CD4-positive, CD25-positive, alpha-beta regulatory T cell (primary cell): ENCODE measurements around the gene VAV3. TPM values are rescaled to one million over a fixed set of nuclear protein-coding genes. Genes with fewer than 3 reads are reported as not detected.
A peak's percentile ranks its signal among the peaks of the same experiment; 100 is the strongest.
"Not testable (repeated sequence)": the region's sequence is repeated elsewhere in the genome, so short reads cannot be mapped to it uniquely, and the experiment has no call there.

Source experiments
- ATAC-seq, 2 donors: fragments of 150-1000 bp; cut with Tn5 transposase; one replicate each; pipeline ENCODE4 v1.10.0; 2021; ENCODE audit warnings: low read depth in 2 of 2, moderate number of reproducible peaks in 2 of 2, moderate library complexity in 1 of 2
- DNase-seq, 3 donors: peaks; one replicate each; pipeline versions ENCODE4 v3.0.0 to v3.0.0-alpha.2; 2012 to 2022; ENCODE audit warnings: mixed read lengths in 1 of 3
- H3K27ac ChIP-seq: one replicate; pipeline ENCODE4 v1.7.0; 2013; ENCODE audit warnings: mild to moderate bottlenecking, low read length; ENCODE audit not compliant: insufficient read depth, poor library complexity, severe bottlenecking
- H3K27me3 ChIP-seq: one replicate; pipeline ENCODE4 v1.7.0; 2013; ENCODE audit warnings: low read length; ENCODE audit not compliant: control insufficient read depth, insufficient read depth
- H3K36me3 ChIP-seq: one replicate; pipeline ENCODE4 v1.7.0; 2013; ENCODE audit warnings: mild to moderate bottlenecking, low read length, moderate library complexity; ENCODE audit not compliant: control insufficient read depth, insufficient read depth
- H3K4me1 ChIP-seq: 2 replicates; pipeline ENCODE4 v1.7.0; 2013; ENCODE audit warnings: mild to moderate bottlenecking, low read length; ENCODE audit not compliant: insufficient read depth, control insufficient read depth, poor library complexity, severe bottlenecking
- H3K4me3 ChIP-seq: one replicate; pipeline ENCODE4 v1.7.0; 2013; ENCODE audit warnings: low read depth, mild to moderate bottlenecking, low read length, moderate library complexity
- H3K9me3 ChIP-seq, 2 experiments: 1 replicate in 1 of 2; 2 replicates in 1 of 2; pipeline ENCODE4 v1.7.0; 2013; ENCODE audit warnings: low read length in 2 of 2, mild to moderate bottlenecking in 1 of 2, moderate library complexity in 1 of 2; ENCODE audit not compliant: control insufficient read depth in 2 of 2
- H3K27ac Mint-ChIP-seq, 3 donors: one replicate each; pipeline ENCODE4 v1.8.0; 2020 to 2022; ENCODE audit warnings: mild to moderate bottlenecking in 3 of 3, mixed read lengths in 3 of 3, moderate library complexity in 2 of 3
- H3K27me3 Mint-ChIP-seq: one replicate; pipeline ENCODE4 v1.8.0; 2022; ENCODE audit warnings: mild to moderate bottlenecking, mixed read lengths
- H3K36me3 Mint-ChIP-seq: one replicate; pipeline ENCODE4 v1.8.0; 2020; ENCODE audit warnings: mixed read lengths
- H3K4me1 Mint-ChIP-seq, 4 donors: one replicate each; pipeline ENCODE4 v1.8.0; 2020 to 2022; ENCODE audit warnings: mixed read lengths in 4 of 4, mild to moderate bottlenecking in 1 of 4
- H3K4me3 Mint-ChIP-seq, 4 donors: one replicate each; pipeline ENCODE4 v1.8.0; 2020 to 2022; ENCODE audit warnings: mild to moderate bottlenecking in 4 of 4, mixed read lengths in 4 of 4, moderate library complexity in 3 of 4
- H3K9me3 Mint-ChIP-seq, 7 donors: one replicate each; pipeline ENCODE4 v1.8.0; 2020 to 2022; ENCODE audit warnings: mixed read lengths in 7 of 7, mild to moderate bottlenecking in 3 of 7, moderate library complexity in 2 of 7
- polyA plus RNA-seq, 4 donors: library from polyadenylated mRNA; unstranded; fragments of 300-500 nt; fragmentation: Illumina TruSeq; gene quantifications; one replicate each; pipeline ENCODE4 v1.2.3, GENCODE V29; 2021
- total RNA-seq: library from RNA; stranded (reverse); gene quantifications from one replicate; pipeline ENCODE4 v1.2.3, GENCODE V29; 2022

Gene VAV3
- total and polyA plus RNA-seq, 5 donors from 2014 or later: 6.2 to 21.5 (median 11.1) TPM

GRCh38 chr1:107760065-107760464 is 204.9 kb downstream of the VAV3 start:
- H3K4me1 Mint-ChIP-seq: peaks cover 0 to 2% (median 0%) of the 10 kb centered on the region in 4 donors
- H3K4me3 Mint-ChIP-seq: no peak overlapping the region
- Histone ChIP-seq H3K27me3 (no peaks in the 10 kb centered on the region), H3K9me3 (no peaks in the 10 kb centered on the region), H3K4me3 (no peak overlapping the region), H3K4me1 (no peaks in the 10 kb centered on the region), H3K27ac (no peak overlapping the region), H3K36me3 (peaks cover 13% of the 10 kb centered on the region)
- ATAC-seq: no peak
- H3K9me3 Mint-ChIP-seq: no peaks in the 10 kb centered on the region
- no peak overlapping the region for H3K27ac Mint-ChIP-seq
- no peak for DNase-seq
- H3K36me3 Mint-ChIP-seq: peaks cover 13% of the 10 kb centered on the region
- no peaks in the 10 kb centered on the region for H3K27me3 Mint-ChIP-seq

- Histone ChIP-seq H3K9me3 (no peaks in the 10 kb centered on the region), H3K4me3 (no peak overlapping the region), H3K27ac (no peak overlapping the region), H3K36me3 (peaks cover 9% of the 10 kb centered on the region), H3K4me1 (no peaks in the 10 kb centered on the region), H3K27me3 (no peaks in the 10 kb centered on the region)
- Mint-ChIP-seq H3K4me3 (no peak overlapping the region), H3K36me3 (peaks cover 36% of the 10 kb centered on the region), H3K27me3 (no peaks in the 10 kb centered on the region), H3K4me1 (peaks cover 0 to 5% (median 3%) of the 10 kb centered on the region in 4 donors), H3K9me3 (no peaks in the 10 kb centered on the region), H3K27ac (no peak overlapping the region)
- no peak for ATAC-seq
- peak in 1 of 3 donors; percentile 45 for DNase-seq
Observed at GRCh38 chr1:107750364-107750959, 214.5 kb downstream of the VAV3 start.

DNA sequence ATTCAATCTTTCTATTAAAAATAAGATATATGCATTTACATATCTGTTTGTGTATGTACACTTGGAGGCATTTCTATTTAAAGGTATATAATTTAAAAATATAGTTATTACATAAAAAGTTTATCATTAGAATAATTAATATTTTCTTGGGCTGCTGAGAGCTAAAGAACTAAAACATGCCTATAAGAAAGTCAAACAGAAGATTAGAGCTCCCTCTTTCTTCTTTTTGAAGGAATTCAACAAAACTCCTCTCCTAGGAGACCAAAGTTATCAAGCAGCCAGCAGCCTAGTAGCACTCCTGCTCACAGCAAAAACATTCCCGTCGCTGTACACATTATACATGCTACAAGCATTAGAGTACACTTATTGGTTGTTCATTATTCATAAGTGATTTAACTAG is 216.4 kb downstream of the VAV3 start:
- no peak overlapping the region for H3K27ac ChIP-seq
- ATAC-seq (no peak), DNase-seq (no peak)
- Mint-ChIP-seq H3K4me1 (peaks cover 0 to 5% (median 3%) of the 10 kb centered on the region in 4 donors), H3K27ac (no peak overlapping the region), H3K9me3 (no peaks in the 10 kb centered on the region), H3K36me3 (peaks cover 21% of the 10 kb centered on the region), H3K27me3 (no peaks in the 10 kb centered on the region), H3K4me3 (no peak overlapping the region)
- no peaks in the 10 kb centered on the region for H3K36me3 ChIP-seq
- H3K4me3 ChIP-seq: no peak overlapping the region
- no peaks in the 10 kb centered on the region for H3K27me3 ChIP-seq
- H3K4me1 ChIP-seq: no peaks in the 10 kb centered on the region
- no peaks in the 10 kb centered on the region for H3K9me3 ChIP-seq

- Mint-ChIP-seq H3K4me1 (peaks cover 0 to 12% (median 4%) of the 10 kb centered on the region in 4 donors), H3K27ac (no peak overlapping the region), H3K9me3 (peaks cover 0 to 1% (median 0%) of the 10 kb centered on the region in 7 donors), H3K36me3 (peaks cover 16% of the 10 kb centered on the region), H3K4me3 (no peak overlapping the region), H3K27me3 (no peaks in the 10 kb centered on the region)
- Histone ChIP-seq H3K27ac (no peak overlapping the region), H3K9me3 (no peaks in the 10 kb centered on the region), H3K4me1 (no peaks in the 10 kb centered on the region), H3K36me3 (peaks cover 12% of the 10 kb centered on the region), H3K27me3 (no peaks in the 10 kb centered on the region), H3K4me3 (no peak overlapping the region)
- ATAC-seq (no peak), DNase-seq (no peak)
Observed at GRCh38 chr1:107741242-107741641, 223.7 kb downstream of the VAV3 start.

DNA sequence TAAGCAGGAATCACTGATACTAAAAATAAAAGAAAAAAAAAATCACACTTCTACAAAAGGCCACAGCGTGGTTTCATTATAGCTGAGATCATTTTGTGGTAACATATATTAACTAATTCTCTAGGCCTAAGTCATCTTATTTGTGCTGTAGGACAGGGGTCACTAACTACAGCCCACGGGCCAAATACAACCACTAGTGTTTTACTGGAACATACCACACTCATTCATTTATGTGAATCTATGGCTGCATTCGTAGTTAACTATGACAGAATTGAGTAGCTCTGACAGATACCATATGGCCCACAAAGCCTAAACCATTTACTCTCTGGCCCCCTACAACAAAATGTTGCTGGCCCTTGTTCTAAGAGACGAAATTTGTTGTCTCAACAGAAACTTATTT is 224.4 kb downstream of the VAV3 start:
- Mint-ChIP-seq H3K27me3 (no peaks in the 10 kb centered on the region), H3K36me3 (peaks cover 16% of the 10 kb centered on the region), H3K27ac (no peak overlapping the region), H3K9me3 (peaks cover 0 to 1% (median 0%) of the 10 kb centered on the region in 7 donors), H3K4me1 (peaks cover 0 to 12% (median 4%) of the 10 kb centered on the region in 4 donors), H3K4me3 (no peak overlapping the region)
- no peaks in the 10 kb centered on the region for H3K9me3 ChIP-seq
- H3K4me1 ChIP-seq: no peaks in the 10 kb centered on the region
- no peaks in the 10 kb centered on the region for H3K27me3 ChIP-seq
- H3K4me3 ChIP-seq: no peak overlapping the region
- H3K36me3 ChIP-seq: peaks cover 12% of the 10 kb centered on the region
- no peak for ATAC-seq
- DNase-seq: no peak
- no peak overlapping the region for H3K27ac ChIP-seq

GRCh38 chr1:107739651-107740050 is 225.3 kb downstream of the VAV3 start:
- no peaks in the 10 kb centered on the region for H3K27me3 Mint-ChIP-seq
- peaks cover 0 to 19% (median 5%) of the 10 kb centered on the region in 4 donors for H3K4me1 Mint-ChIP-seq
- H3K4me3 Mint-ChIP-seq: no peak overlapping the region
- Histone ChIP-seq H3K27ac (no peak overlapping the region), H3K4me3 (no peak overlapping the region), H3K9me3 (no peaks in the 10 kb centered on the region), H3K36me3 (peaks cover 12% of the 10 kb centered on the region), H3K27me3 (no peaks in the 10 kb centered on the region), H3K4me1 (no peaks in the 10 kb centered on the region)
- no peak for ATAC-seq
- no peak for DNase-seq
- peaks cover 21% of the 10 kb centered on the region for H3K36me3 Mint-ChIP-seq
- no peak overlapping the region for H3K27ac Mint-ChIP-seq
- H3K9me3 Mint-ChIP-seq: peaks cover 0 to 1% (median 0%) of the 10 kb centered on the region in 7 donors

DNA sequence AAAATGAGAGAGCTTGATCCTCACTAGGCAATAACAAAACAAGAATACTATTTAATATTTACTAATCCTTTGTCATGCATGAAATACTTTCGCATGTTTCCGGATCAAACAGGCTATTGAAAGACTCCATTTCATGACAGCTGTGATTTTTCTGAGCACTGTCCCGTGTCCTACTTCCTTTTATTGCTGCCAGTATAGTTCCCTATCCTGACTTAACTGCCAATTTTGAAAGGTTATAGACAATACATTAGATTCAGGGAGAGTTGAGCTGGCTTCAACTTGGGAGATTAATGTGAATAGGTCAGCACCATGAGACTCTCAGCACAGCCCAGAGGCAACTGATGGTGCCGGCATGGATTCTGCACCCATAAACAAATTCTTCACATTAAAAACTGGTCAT is 225.8 kb downstream of the VAV3 start:
- Histone ChIP-seq H3K27me3 (no peaks in the 10 kb centered on the region), H3K27ac (no peak overlapping the region), H3K9me3 (no peaks in the 10 kb centered on the region), H3K4me1 (no peaks in the 10 kb centered on the region), H3K4me3 (no peak overlapping the region), H3K36me3 (peaks cover 12% of the 10 kb centered on the region)
- no peaks in the 10 kb centered on the region for H3K27me3 Mint-ChIP-seq
- DNase-seq (no peak), ATAC-seq (no peak)
- peaks cover 0 to 1% (median 0%) of the 10 kb centered on the region in 7 donors for H3K9me3 Mint-ChIP-seq
- peaks cover 0 to 20% (median 6%) of the 10 kb centered on the region in 4 donors for H3K4me1 Mint-ChIP-seq
- no peak overlapping the region for H3K27ac Mint-ChIP-seq
- H3K36me3 Mint-ChIP-seq: peaks cover 24% of the 10 kb centered on the region
- H3K4me3 Mint-ChIP-seq: no peak overlapping the region

DNA sequence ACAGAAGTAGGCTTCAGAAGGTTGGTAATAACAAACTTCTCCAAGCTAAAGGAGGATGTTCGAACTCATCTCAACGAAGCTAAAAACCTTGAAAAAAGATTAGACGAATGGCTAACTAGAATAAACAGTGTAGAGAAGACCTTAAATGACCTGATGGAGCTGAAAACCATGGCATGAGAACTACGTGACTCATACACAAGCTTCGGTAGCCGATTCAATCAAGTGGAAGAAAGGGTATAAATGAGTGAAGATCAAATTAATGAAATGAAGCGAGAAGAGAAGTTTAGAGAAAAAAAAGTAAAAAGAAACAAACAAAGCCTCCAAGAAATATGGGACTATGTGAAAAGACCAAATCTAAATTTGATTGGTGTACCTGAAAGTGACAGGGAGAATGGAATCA is 231.6 kb downstream of the VAV3 start:
- not testable (repeated sequence) for H3K27me3 ChIP-seq, H3K9me3 Mint-ChIP-seq, H3K9me3 ChIP-seq, ATAC-seq, H3K27ac Mint-ChIP-seq, H3K36me3 ChIP-seq, H3K27me3 Mint-ChIP-seq, H3K4me1 ChIP-seq, H3K27ac ChIP-seq, DNase-seq, H3K4me3 ChIP-seq, H3K4me3 Mint-ChIP-seq
- peaks cover 25% of the 10 kb centered on the region for H3K36me3 Mint-ChIP-seq
- H3K4me1 Mint-ChIP-seq: peaks cover 0 to 19% (median 4%) of the 10 kb centered on the region in 4 donors
